GM18505 (cell line): ENCODE measurements around the gene ATP8B2.
"Not testable (repeated sequence)": the region's sequence is repeated elsewhere in the genome, so short reads cannot be mapped to it uniquely, and the experiment has no call there.

ENCODE experiments used
- ATAC-seq: cut with Tn5 transposase; IDR thresholded peaks from one replicate; pipeline ENCODE4 v1.9.1; 2021; ENCODE audit not compliant: unreplicated experiment
- POLR2A ChIP-seq: IDR thresholded peaks from 4 replicates; pipeline ENCODE4 v1.6.1; 2011; ENCODE audit warnings: borderline replicate concordance; ENCODE audit not compliant: insufficient read depth, insufficient read length; ENCODE audit errors: extremely low read depth

Gene ATP8B2

DNA sequence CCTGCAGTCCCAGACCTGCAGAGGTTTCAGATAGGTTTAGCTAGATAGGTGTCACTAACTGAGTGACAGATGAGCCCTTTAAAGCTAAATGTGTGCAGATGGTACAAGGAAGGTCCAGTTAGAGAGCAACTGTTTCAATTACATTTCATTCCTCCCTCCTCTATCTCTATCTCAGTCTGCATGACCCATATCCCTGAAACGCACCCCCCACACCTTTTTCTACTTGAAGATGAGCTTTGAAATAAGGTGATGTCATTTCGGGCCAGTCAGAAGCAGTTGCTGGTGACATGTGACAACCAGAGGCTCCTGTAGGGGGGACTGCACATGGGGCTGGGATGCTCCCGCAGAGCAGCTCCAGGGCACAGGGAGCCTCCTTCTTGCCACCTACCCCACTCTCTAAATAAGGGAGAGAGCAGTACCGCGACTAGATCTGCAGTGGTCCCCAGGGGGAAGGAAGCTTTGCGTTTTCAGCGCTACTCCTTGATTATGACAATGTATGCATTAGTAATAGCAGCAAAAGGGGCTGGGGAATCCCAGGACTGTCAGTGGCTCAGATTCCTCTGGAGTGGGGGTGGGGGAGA lies 4.3 kb downstream of the ATP8B2 start:
- TF ChIP-seq POLR2A, result no peak
- no peak for ATAC-seq

DNA sequence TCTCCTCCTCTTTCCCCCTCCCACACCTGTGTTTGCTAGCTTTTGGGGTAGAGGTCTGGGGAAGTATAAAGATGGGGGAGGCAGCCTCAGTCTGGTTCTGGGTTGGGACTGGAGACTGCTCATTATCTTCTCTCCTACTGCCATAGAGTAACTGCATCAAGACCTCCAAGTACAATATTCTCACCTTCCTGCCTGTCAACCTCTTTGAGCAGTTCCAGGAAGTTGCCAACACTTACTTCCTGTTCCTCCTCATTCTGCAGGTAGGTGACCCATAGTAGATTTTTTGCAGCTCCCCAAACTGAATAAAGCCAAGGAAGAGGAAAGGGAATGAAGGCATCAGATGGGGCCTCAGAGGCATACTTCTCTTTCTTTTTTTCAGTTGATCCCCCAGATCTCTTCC lies 5.3 kb downstream of the ATP8B2 start:
- TF ChIP-seq POLR2A, result no peak
- no peak for ATAC-seq

DNA sequence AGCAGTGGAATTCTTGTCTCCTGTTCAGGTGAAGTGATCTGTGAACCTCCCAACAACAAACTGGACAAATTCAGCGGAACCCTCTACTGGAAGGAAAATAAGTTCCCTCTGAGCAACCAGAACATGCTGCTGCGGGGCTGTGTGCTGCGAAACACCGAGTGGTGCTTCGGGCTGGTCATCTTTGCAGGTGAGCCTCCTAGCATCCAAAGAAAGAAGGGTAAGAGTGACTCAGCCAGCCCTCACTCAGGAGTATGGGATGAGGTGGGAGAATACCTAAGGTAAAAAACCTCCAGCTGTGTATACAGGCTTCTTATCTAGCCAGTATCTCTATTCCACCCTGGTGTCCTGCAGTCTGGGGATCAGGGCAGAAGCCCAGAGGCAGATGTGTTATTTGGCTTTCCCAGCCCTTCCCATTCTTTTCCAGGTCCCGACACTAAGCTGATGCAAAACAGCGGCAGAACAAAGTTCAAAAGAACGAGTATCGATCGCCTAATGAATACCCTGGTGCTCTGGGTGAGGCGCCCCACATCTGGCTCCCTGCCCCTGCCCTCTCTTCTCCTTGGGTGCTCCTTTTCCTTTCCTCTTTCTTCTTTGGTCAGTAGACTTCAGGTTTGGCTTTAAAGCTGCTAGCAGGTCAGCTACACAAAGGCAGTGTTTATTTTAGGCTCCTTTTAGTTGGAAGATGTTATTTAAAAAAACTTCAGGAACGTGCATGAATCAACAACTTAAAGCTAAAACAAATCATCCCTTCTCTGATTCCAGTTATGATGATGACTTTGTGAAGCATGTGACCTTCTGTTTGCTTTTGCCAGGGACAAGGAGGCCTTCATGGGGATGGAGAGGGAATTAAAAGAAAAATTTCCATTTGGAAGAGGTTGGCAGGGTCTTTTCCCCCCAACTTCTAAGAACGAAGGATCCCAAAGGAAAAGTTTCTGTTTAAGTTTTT lies 9.0 kb downstream of the ATP8B2 start:
- no peak for TF ChIP-seq POLR2A
- no peak for ATAC-seq

DNA sequence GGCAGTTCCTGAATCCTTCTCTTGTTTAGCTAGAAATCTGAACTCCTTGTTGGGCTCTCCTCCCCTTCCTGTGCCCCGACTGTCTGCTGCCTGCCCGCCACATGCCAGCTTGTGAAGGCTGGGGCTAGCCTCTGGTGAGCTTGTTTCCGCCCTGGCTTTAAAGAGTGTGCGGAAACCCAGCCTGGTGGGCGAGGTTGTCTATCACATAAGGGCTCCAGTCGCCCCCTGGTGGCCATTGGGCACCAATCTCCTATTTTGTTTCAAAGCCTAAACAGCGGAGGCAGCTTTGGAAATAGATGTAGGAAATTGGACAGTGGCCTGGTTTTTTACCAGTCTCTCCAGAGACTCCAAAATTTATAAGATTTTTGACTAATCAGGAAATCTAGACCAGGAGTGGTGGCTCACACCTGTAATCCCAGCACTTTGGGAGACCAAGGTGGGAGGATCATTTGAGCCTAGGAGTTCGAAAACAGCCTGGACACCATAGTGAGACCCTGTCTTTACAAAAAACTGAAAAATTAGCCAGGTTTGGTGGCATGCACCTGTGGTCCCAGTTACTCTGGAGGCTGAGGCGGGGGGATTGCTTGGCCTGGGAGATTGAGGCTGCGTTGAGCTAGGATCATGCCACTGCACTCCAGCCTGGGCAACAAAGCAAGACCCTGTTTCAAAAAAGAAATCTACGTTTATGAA lies 9.8 kb downstream of the ATP8B2 start:
- TF ChIP-seq POLR2A, result no peak

DNA sequence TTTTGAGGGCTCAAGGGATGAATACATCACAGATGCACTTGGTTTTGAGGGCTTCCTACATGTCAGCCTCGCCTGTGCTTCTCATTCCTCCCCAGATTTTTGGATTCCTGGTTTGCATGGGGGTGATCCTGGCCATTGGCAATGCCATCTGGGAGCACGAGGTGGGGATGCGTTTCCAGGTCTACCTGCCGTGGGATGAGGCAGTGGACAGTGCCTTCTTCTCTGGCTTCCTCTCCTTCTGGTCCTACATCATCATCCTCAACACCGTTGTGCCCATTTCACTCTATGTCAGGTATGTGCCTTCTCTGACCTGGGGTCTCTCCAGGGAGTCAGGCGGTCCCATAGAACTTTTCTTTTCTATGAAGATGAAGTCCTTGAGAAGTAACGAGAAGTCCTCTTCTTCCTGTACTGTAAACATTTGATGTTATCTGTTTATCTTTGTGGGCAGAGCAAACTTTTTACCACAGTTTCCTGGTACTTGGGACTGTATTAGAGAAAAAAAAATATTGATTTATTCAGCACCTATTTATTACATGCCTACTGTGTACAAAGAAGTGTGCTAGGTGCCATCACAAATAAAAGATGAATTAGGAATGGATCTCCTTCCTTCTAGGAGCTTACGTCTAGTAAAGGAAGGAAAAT lies 12.0 kb downstream of the ATP8B2 start:
- TF ChIP-seq POLR2A, result no peak

More for the DNA sequence above, 9.8 kb downstream of the ATP8B2 start:
- no peak for ATAC-seq

DNA sequence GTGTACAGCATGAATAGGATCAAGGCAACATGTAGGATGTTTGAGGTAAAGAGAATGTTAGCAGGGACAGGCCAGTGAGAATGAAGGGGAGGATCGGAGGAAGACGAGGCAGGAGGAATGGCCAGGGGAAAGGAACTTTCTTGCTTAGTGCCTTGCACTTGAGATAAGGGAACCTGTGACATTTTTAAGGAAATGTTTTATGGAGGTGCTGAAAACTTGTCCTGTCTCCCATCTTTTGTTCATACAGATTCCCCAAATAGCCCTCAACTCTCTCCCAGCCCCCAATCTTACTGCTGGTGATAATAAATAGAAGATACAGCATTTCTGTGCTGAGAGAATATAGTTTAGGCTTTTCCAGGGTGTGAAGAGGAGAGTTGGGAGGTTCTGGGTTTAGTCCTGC lies 13.6 kb downstream of the ATP8B2 start:
- no peak for ATAC-seq
- no peak for TF ChIP-seq POLR2A

More for the DNA sequence above, 12.0 kb downstream of the ATP8B2 start:
- ATAC-seq, result no peak

DNA sequence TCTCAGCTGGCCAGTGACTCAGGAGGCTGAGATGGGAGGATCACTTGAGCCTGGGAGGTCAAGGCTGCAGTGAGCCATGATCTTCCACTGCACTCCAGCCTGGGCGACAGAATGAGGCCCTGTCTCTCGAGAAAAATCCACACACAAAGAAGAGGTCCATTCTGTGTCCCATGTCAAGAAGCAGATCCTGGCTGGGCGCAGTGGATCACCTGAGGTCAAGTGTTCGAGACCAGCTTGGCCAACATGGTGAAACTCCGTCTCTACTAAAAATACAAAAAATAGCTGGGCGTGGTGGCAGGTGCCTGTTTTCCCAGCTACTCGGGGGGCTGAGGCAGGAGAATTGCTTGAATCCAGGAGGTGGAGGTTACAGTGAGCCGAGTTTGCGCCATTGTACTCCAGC lies 16.0 kb downstream of the ATP8B2 start:
- ATAC-seq, result not testable (repeated sequence)

DNA sequence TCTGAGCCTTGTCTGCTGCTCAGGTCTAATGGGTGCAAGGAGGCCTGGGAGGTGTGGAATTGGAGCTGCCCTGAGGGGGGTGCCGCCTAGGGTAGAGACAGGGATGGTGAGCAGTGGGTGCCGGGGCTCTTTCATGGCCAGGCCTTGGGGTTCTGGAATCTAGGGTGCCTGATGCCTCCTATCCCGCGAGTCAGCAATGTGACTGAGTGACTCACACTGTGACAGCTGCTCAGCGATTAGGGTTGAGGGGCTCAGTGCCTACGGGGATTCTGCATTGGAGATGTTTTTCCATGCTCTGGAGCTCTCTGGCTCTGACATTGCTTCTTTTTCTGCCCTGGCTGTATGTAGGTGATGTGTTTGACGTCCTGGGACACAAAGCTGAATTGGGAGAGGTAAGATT lies 16.8 kb downstream of the ATP8B2 start:
- no peak for ATAC-seq
- TF ChIP-seq POLR2A, result no peak

DNA sequence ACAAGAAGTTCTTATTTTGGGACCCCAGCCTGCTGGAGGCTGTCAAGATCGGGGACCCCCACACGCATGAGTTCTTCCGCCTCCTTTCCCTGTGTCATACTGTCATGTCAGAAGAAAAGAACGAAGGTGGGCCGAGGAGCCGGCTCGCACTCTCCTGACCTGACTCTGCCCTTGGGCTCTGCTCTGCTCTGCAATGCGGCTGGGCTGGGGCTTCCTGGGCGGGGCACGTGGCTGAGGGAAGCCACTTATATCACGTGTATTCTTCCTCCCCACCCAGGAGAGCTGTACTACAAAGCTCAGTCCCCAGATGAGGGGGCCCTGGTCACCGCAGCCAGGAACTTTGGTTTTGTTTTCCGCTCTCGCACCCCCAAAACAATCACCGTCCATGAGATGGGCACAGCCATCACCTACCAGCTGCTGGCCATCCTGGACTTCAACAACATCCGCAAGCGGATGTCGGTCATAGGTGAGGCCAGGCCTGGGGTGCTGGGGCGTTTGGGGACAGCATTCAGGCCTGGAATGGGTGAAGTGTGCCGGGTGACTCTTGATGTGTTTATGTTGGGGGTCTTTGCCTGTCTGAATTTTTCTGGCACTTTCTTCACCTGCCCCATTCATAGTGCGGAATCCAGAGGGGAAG lies 17.6 kb downstream of the ATP8B2 start:
- ATAC-seq, result no peak
- TF ChIP-seq POLR2A, result no peak

DNA sequence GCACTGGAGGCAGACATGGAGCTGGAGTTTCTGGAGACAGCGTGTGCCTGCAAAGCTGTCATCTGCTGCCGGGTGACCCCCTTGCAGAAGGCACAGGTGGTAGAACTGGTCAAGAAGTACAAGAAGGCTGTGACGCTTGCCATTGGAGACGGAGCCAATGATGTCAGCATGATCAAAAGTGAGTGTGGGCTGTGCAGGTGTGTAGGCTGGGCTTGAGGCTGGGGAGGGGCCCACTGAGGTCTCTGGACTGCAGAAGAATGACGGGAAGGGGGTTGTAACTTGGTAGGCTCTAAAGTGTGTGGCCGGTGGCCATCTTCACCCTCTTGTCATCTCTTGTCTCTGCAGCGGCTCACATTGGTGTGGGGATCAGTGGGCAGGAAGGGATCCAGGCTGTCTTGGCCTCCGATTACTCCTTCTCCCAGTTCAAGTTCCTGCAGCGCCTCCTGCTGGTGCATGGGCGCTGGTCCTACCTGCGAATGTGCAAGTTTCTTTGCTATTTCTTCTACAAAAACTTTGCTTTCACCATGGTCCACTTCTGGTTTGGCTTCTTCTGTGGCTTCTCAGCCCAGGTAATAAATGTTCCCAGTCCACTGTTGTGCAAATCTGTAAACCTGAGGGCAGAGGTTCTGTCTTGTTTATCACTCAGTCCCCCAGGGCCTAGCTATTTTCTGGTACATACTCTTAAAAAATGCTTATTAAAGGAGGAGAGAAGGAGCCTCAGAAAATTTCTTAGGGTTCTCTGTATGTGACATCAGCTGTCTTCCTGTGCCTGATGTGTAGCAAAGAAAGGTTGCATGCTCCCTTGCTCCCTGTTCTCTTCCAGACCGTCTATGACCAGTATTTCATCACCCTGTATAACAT lies 19.9 kb downstream of the ATP8B2 start:
- no peak for TF ChIP-seq POLR2A
- ATAC-seq, result no peak

DNA sequence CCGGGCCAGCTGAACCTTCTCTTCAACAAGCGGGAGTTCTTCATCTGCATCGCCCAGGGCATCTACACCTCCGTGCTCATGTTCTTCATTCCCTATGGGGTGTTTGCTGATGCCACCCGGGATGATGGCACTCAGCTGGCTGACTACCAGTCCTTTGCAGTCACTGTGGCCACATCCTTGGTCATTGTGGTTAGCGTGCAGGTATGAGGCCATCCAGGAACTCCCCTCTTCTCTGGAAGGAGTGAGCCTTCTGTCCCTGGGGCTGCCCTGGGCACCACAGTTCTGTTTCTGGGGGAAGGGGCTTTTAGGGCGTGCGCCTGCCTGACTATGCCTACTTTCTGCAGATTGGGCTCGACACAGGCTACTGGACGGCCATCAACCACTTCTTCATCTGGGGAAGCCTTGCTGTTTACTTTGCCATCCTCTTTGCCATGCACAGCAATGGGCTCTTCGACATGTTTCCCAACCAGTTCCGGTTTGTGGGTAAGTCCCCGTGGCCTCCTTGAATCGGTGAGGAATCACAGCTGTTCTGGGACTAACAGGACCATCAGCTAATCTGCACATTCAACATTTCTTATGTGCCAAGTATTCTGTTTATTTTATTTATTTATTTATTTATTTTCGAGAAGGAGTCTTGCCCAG lies 21.1 kb downstream of the ATP8B2 start:
- no peak for ATAC-seq
- no peak for TF ChIP-seq POLR2A

DNA sequence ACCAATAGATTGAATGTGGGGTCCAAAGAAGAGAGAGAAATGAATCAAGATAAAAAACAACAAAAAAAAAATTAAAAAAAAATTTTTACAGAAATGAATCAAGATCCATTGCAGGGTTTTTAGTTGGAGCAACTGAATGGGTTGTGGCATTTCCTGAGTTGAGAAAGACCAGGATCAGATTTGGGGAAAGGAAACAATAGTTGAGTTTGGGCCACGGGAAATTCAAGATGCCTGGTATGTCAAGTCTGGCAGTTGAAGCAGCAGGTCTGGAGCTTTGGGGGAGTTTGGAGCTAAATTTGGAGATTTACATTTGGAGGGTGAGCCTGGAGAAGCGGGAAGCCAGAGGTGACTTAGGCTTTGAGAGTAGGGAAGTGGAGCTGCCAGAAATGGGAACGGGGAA lies 22.6 kb downstream of the ATP8B2 start:
- TF ChIP-seq POLR2A, result no peak
- ATAC-seq, result no peak

DNA sequence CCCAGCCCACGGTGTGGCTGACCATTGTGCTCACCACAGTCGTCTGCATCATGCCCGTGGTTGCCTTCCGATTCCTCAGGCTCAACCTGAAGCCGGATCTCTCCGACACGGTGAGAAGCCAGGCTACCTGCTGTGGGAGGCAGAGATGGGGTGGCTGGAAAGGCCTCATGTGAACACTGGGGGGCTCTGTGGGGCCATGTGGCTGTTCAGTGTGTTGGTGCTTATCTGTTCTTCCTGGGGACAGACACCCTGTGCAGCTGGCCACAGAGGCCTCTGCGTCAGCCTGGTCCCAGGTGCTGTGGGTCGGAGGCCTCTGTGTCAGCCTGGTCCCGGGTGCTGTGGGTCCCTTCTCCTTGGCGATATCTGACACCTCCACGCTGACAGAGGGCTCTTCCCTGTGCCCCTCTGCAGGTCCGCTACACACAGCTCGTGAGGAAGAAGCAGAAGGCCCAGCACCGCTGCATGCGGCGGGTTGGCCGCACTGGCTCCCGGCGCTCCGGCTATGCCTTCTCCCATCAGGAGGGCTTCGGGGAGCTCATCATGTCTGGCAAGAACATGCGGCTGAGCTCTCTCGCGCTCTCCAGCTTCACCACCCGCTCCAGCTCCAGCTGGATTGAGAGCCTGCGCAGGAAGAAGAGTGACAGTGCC lies 23.2 kb downstream of the ATP8B2 start:
- ATAC-seq, result no peak
- no peak for TF ChIP-seq POLR2A
